ENCODE data around the gene NBAS.
"Not testable (repeated sequence)": the region's sequence is repeated elsewhere in the genome, so short reads cannot be mapped to it uniquely, and the experiment has no call there.

NBAS gene

DNA sequence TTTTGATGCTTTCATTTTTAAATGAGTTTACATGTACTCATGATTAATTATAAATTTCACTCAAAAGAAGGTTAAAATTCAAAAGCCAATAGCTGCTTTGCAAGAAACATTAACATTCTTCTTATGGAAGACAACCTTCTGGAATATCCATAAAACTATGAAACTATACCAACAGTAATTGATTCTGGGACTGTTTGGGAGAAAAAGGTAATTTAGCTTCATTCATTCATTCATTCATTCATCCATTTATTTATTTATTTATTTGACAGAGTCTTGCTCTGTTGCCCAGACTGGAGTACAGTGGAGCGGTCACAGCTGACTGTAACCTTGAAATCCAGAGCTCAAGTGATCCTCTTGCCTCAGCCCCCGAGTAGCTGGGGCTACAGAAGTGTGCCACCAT, 110.3 kb downstream of the NBAS start:
- no peak for DNase-seq

DNA sequence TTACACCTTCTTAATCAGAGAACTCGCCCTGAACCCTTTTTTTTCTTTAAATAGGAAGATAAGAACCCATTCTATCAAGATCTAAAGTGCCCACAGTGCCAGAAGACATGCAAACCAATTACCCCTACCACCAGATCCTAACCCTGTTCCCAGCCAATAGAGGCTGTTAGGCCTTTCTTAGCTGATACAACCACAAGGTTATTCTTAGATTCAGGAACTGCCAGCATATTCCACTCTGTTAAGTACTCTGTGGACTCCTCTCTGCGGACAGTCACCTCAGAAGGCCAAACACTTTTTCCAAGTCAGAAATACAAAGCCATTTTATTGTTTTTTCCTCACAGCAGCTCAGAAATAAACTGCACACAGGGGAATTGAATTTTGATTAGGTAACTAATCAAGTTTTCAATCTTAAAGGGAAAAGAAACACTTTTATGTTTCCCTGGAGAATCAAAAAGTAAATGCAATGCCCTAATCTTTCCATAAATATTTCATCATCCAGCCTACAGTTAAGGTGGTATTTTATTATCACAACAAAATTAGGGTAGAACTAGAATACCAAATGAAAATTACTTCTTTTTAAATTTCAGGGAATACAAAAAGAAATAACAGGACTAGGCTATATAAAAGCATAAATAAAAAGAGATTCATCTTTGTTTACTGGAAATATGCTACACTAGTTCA, 111.4 kb downstream of the NBAS start:
- DNase-seq: no peak

DNA sequence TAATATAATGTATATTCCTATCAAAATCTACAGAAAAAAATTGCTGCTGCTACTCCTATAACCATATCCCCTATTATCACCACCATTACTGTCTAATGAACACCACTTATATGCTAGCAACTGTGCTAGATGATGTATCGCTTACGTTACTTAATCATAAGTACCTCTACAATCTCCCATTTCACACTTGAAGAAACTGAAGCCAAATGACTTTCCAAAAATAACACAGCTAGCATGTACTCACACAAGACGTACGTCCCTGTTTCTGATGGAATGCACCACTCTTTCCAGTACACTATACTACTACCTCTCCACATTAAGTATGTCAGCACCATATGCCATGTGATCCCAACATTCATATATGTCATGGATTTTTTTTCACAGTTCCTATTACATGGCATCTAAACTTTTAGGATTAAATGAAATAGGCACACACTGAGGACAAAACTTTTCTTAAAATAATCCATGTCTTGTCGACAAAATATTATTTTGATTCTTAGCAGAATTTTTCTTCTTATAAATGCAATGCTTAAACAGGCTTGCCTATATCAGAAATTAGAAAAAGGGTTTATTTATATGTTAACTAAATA, 112.8 kb downstream of the NBAS start:
- DNase-seq: no peak

DNA sequence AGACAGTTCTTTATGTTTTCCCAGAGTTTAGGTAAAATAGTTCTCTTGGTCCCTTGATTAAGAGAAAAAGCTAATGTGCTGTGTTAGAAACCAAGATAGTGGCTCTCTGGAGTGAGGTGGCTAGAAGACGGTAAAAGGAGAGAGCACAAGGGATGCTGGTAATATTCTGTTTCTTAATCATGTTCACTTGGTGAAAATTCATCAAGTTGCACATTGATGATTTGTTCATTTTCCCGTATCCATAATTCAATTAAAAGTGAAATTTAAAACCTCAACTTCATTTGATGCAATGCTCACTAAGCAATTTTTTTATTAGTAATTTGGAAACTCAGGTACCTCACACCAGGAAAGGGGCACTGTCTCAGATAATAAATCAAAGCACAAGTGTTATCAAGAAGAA, 113.8 kb downstream of the NBAS start:
- no peak for DNase-seq

DNA sequence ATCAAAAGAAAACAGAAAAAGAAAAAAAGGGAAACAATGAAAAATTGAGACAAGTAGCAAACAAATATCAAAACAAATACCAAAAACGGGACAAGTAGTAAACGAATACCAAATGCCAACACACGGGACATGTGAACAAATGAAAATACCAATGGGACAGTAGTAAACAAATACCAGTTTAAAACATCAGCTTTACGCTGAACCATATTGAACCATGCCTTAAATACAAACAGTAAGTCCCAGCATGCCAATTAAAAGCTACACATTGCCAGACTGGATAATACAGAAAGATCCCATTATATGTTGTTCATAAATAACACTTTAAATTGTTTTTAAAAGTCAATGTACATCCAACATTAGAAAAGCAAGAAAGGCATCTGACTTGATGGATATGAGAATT, 114.2 kb downstream of the NBAS start:
- no peak for DNase-seq

DNA sequence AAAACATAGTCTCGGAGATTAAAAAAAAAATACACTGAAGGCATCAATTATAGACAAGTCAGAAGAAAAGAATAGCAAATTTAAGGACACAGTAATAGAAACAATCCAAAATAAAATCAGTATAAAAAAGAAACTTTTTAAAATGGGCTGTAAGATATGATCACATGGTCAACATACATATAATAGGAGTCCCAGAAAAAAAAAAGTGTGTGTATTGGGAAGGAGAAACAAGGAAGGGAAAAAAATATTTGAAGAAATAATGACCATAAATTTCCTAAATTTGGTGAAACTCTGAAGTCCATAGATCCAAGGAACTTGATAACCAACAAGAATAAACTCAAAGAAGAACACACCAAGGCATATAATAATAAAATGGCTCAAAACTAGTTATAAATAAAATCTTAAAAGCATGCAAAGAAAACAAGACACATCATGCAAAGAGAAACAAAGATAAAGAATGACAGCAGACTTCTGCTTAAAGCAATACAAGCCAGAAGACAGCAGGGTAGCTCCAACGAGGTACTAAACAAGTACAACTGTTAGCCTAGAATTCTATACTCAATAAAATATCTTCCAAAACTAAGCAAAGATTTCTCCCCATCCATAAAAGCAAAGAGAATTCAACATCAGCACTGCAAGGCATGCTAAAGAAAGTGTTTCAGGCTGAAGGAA, 115.1 kb downstream of the NBAS start:
- DNase-seq: no peak

DNA sequence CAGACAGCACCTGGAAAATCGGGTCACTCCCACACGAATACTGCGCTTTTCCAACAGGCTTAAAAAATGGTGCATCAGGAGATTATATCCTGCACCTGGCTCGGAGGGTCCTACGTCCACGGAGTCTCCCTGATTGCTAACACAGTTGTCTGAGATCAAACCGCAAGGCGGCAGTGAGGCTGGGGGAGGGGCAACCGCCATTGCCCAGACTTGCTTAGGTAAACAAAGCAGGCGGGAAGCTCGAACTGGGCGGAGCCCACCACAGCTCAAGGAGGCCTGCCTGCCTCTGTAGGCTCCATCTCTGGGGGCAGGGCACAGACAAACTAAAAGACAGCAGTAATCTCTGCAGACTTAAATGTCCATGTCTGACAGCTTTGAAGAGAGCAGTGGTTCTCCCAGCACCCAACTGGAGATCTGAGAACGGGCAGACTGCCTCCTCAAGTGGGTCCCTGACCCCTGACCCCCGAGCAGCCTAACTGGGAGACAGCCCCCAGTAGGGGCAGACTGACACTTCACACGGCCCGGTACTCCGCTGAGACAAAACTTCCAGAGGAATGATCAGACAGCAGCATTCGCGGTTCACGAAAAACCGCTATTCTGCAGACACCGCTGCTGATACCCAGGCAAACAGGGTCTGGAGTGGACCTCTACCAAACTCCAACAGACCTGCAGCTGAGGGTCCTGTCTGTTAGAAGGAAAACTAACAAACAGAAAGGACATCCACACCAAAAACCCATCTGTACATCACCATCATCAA, 121.2 kb downstream of the NBAS start:
- not testable (repeated sequence) for DNase-seq

DNA sequence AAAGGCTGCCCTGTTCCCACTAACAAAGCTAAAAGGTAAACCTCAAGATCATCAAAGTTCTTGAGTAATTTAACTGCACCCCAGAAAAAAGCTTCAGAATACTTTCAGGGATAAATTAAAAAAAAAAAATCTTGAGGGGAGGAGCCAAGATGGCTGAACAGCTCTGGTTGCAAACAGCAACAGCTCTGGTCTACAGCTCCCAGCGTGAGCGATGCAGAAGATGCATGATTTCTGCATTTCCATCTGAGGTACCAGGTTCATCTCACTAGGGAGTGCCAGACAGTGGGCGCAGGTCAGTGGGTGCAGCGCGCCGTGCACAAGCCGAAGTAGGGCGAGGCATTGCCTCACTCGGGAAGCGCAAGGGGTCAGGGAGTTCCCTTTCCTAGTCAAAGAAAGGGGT, 121.8 kb downstream of the NBAS start:
- not testable (repeated sequence) for DNase-seq

DNA sequence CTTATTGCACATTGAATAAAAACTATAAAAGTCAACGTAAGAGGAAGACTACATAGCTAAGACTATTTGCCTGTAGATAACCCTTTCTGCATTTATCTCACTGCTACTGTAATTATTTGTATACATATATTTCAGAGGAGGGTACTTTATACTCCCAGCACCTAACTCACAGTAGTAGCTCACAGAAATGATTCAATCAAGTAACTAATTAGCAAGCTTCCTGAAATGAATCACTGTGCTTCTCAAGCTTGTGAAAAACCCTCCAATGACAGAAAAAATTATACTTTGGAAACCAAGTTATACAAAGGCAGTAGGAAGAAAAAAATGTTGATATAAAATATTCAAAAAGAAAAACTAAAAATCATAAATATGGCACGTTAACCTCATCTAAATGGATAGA, 124.9 kb downstream of the NBAS start:
- no peak for DNase-seq

DNA sequence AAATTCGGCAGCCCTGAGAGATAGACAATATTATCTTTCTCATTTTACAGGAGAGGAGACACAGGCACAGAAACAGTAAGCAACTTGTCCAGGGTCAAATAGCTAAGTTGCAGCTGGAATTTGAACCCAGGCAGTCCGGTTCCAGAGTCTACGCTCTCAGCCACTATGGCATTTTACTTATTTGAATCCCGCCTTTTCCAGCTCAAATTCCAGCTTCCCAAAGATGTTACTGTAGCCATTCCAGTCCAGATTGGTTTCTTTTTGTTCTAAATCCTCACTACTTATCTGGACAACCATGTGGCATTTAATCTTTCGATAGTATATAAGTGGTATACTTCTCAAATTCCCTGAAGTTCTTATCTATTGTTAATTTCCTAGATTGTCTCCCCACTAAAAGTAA, 125.7 kb downstream of the NBAS start:
- no peak for DNase-seq

DNA sequence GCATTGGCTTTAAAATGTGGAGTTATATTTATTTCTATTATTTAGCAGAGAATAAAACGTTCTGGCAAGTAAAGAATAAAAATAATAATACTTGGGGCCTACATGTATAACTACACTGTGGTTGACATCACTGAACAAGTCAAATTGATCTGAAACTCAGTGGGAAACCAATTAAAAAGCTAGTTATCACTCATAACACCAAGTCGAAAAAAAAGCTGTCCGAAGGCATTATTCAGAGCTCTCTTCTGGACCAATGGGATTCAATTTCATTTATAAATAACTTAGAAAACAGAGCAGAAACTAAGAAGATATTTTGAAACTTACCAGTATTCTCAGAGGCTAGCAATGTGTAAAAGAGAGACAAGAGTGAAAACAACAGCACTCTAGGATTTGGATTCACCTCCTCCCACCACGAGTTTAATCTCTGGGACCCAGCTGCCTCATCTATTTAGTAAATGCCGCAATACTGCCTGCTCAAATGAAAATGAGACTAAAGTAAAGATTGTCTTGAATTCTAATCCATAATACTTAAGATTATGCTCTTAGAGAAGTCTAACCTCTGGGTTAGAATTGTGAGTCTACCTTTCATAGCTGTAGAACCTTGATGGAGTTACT, 128.4 kb downstream of the NBAS start:
- DNase-seq: no peak

DNA sequence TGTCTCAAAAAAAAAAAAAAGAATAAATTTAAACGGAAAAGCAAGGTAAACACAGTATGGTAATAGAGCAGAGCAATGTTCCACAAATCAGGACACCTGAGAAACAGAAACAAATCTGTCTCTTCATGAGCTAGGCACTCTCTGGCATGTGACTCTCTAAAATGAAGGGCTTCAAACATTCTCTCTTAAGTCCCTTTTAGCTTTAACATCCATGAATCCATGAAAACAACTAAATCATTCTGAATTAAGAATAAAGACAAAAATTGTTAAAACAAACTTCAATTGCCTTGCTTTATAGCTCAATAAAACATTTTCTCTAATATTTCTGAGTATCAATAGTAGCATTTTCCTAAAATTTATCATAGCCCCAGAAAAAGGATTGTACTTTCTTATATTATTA, 132.1 kb downstream of the NBAS start:
- no peak for DNase-seq

DNA sequence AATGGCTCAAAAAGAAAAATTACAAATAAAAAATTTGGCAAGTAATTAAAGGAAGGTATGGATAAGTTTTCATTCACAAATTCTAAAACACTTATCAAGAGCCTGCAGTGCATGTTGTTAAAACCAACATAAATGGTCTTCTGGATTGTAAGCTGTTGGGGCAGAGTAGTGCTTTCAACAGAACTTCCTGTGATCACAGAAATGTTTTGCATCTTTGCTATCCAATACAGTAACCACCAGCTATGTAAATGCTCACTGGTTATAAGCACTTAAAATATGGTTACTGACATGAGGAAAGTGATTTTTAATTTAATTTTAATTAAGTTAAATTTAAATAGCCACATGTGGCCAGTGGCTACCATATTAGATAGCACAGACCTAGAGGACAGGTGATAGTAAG, 133.1 kb downstream of the NBAS start:
- no peak for DNase-seq

DNA sequence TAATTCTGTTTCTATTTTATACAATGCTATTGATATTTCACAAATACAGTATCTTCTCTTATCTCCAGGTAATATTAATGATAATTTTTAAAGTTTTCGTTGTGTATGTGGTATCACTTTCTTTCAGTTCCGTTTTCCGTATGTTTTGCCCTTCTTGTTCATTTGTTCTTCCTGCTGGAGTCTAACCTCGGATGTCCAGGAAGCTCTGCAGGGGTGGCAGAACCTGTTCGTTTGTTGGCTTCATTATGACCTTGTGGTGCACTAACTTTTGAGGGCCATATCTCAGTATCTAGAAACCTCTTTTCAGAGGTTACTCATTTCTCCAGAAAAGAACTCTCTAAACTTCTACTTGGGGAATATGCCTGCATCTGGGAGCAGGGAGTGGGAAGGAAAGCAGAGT, 134.5 kb downstream of the NBAS start:
- no peak for DNase-seq

DNA sequence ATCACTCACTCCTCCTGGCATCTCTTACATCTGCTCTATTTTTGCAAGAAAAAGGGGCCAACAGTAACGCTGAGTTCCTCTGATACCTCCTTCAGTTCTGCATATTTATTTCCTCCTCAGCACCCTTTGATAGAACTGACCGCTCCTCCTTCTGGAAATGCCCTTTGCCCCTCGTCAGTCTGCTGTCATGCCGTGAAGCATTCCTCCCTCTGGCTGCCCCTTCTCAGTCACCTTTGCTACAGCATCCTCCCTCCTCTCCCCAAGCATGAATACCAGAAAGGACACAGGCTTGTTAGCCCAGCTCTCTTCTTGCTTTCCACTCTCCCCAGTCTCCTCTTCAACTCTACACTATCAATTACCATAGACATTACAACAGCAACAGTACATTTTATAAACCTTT, 135.4 kb downstream of the NBAS start:
- no peak for DNase-seq

DNA sequence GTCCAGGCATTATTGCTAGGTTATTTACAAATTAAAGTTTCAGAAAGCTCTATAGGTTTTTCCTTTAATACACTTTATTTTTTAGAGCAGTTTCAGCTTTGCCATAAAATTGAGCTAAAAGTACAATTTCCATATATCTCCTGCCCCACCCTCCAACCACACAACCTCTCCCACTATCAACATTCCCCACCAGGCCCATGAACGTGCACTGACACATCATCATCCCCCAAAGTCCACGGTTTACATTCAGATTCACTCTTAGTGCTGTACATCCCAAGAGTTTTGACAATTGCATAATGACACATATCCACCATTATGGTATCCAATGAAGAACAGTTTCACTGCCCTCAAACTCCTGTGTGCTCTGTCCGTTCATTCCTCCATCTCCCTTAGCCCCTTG, 139.4 kb downstream of the NBAS start:
- no peak for DNase-seq

DNA sequence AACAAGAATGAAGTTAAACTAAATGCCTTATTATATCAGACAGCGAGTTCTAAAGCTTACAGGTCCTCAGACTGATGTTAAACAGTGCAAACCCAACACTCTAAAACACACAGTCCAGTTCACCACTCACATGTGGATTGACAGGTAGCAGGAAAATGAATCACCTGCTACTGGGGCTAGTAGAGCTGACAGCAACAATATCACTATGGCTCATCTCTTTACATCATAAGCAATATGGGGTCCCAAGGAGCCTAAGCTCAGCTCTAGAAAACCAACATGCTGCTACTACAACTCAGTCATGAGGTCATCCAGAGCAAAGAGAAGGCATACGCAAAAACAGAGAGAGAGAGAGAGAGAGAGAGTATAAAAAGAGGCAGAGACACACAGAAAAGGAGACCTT, 145.4 kb downstream of the NBAS start:
- no peak for DNase-seq

DNA sequence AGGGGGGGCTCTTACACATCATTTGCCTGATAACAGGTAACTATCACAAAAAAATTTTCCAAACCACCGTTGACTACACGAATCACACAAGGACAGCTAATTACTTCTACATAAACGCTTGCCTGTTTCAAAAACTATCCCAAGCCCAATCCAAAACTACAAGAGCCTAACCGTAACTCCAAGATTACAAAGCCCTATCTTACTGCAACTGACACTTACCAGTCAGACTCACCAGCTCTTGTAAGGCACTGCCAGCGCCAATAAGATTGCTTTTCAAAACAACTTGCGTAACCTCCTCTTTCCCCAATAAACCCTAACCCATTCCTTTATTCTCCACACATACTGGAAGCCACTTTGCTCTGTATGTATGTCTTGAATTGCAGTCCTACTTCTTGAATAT, 148.4 kb downstream of the NBAS start:
- no peak for DNase-seq

DNA sequence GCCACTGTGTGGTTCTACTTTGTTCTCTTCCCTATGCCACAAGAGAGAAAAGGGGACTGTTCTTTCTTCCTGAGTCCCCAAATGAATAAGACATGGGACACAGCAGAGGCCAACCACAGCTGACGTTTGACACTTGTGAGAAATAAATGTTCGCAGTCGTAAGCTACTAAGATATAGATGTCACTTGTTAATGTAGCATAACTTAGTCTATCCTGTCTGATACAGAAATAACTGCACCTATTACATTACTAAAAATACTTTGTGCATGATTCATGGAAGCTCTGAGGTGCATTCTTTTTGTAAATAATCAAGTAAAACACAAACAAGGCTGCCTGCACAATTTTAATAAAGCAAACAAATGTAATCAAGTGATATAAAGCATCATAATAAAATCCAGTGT, 148.8 kb downstream of the NBAS start:
- DNase-seq: no peak

DNA sequence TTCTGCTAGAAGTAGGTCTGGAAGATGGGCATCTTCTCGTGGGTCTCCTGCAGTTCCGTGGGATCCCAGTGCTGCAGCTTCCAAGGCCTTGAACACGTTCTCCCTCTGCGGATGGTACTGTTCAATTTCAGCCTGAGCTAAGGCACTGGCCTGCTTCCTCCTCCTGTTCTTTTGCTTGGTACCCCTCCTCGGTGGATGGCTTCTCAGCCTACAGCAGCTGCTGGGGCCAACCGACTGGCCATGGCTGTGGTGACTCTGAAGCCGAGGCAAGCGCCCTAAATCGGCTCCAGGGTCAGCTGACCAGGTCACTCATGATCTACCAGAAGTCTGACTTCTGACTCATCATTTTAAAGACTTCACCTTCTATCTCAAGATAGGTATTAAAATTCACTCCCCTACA, 150.2 kb downstream of the NBAS start:
- no peak for DNase-seq

DNA sequence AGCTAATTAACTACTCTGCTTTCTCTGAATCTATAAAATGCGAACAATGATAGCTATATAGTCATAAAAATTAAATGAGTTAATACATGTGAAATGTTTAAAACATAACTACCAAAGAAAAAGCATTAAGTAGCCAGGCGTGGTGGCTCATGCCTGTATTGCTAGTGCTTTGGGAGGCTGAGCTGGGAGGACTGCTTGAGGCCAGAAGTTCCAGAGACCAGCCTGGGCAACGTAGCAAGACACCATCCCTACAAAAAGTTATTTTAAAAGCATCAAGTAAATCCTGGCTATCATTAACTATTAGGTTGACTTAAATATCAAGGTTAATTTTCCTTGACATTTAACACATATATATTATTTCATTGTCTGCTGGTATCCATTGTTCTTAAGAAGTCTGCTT, 152.4 kb downstream of the NBAS start:
- DNase-seq: no peak

DNA sequence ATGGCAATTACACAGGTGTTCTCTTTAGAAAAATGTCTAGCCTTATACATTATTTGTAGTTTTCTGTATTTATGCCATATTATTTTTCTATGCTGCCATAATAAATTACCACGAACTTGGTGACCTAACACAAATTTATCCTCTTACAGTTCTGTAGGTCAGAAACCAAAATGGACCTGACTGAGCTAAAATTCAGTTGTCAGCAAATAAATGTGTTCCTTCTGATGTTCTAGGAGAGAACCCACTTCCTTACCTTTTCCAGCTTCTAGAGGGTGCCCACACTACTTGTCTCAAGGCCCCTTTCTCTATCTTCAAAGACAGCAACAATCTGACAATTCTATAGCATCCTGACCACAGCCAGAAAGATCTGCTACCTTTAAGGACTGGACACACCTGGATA, 153.5 kb downstream of the NBAS start:
- no peak for DNase-seq

DNA sequence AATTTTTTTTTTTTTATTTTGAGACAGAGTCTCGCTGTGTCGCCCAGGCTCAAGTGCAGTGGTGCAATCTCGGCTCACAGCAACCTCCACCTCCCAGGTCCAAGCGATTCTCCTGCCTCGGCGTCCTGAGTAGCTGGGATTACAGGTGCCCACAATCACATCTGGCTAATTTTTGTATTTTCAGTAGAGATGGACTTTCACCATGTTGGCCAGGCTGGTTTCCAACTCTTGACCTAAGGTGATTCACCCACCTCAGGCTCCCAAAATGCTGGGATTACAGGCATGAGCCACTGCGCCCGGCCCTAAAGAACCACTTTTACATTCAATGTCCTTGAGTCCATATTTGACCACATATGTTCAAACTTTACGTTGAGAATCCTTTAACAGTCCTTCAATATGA, 156.6 kb downstream of the NBAS start:
- not testable (repeated sequence) for DNase-seq
